HG03159 (cell line): ENCODE measurements around the gene HTR4.
A peak's percentile ranks its signal among the peaks of the same experiment; 100 is the strongest.
"Not testable (repeated sequence)": the region's sequence is repeated elsewhere in the genome, so short reads cannot be mapped to it uniquely, and the experiment has no call there.

Source experiments
- ATAC-seq: cut with Tn5 transposase; IDR thresholded peaks from one replicate; pipeline ENCODE4 v1.9.1; 2021; ENCODE audit warnings: mild to moderate bottlenecking, moderate library complexity; ENCODE audit not compliant: unreplicated experiment

The HTR4 gene

DNA sequence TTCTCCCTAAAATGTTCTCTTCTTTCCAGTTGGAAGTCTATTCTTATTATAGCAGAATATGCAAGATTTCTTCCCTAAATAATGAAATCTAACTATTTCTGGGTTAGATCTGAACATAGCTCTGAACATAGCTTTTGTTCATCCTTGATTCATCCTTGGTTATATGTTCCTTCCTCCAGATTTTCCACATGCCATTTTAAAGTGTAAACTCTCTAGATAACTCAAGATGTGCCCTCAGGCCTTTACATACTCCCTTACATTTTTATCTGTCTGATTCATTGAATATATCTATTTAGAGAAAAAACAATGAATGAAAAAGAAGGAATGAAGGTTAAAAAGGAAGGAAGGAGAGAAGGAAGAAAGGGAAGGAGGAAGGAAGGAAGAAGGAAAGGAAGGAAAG is 169.7 kb downstream of the HTR4 start:
- no peak for ATAC-seq

GRCh38 chr5:148483750-148484149 is 170.6 kb downstream of the HTR4 start:
- no peak for ATAC-seq

GRCh38 chr5:148482697-148483462 is 171.4 kb downstream of the HTR4 start:
- peak; percentile 90 for ATAC-seq

DNA sequence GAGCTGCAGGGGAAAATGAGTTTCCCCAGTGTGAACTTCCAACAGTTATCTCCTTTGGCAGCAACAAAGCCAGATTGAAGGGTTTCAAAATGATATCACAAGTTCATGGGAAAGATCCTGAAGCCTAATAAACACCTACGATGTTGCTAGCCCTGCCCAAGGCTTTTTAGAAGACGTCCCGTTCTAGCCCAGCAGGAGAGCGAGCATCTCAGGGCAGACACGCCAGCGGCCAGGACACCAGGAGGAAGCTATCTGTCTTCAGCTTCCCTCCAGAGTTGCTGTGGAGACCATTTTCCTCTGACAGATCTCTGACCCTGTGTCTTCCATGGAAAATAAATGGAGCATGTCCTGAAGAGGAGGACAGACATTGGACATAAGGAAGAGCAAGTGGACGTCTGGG is 172.1 kb downstream of the HTR4 start:
- ATAC-seq, result no peak

- ATAC-seq, result no peak
Observed at GRCh38 chr5:148477429-148477828, 176.9 kb downstream of the HTR4 start.

DNA sequence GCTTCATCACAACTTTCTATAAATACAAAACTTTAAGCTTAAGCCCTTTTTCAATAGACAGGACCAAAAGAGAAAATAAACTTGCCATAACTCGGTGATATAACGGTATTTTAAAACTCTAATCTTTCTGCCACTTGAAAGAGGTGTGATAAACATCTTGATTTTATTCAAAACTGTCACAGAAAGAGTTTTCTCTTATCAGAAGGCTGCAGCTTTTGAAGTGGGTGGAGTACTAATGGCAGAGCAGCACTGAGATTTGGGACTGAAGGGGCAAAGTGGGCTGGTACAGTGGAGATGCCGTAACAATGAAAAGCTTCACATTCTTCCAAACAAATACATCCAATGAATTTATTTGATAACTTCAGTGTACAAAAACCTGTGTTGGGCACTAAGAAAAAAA is 178.0 kb downstream of the HTR4 start:
- no peak for ATAC-seq

- ATAC-seq, result no peak
Observed at GRCh38 chr5:148474025-148474511, 180.3 kb downstream of the HTR4 start.

DNA sequence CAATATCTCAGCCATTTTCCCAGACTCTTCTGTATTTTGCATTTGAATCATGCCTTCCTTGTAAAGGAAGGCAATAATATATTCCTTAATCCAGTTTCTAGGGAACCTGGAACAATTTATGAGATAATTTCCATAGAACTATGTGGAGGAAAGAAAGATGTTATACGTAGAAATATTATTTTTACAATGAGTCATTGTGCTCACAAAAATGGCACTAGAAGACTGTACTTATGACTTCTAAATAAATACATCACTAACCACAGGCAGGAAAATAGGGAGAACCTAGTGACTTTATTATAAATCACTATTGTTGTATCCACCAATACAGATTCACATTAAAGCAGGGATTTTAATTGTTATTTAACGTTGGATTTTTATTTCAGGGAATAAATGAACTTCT is 182.9 kb downstream of the HTR4 start:
- no peak for ATAC-seq

- ATAC-seq, result no peak
Observed at GRCh38 chr5:148469501-148469935, 184.8 kb downstream of the HTR4 start.

DNA sequence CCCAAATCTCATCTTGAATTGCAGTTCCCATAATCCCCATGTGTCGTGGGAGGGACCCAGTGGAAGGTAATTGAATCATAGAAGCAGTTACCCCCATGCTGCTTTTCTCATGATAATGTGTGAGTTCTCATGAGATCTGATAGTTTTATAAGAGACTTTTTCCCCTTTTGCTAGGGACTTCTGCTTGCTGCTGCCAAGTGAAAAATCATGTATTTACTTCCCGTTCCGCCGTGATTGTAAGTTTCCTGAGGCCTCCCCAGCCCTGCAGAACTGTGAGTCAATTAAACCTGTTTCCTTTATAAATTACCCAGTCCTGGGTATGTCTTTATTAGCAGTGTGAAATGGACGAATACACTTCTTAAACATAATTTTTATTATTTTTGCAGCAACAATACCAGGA is 185.6 kb downstream of the HTR4 start:
- not testable (repeated sequence) for ATAC-seq

DNA sequence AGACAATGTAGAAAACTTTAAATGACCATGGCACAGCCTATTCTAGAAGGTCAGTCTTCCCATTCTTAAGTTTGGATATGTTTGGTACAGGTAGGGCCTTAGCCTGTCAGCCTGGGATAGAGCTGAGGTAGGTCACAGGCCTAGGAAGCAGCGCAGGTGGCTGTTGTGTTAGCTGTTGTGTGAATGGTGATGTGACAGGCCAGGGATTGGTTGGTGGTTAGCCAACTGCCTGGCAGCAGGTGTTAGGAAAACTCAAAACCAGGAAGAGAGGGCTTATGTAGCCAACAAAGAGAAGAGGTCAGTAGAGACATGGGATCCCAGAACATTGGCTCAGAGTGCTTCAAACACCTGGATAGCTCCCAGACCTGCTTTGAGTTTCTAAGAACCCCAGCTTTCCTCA is 186.4 kb downstream of the HTR4 start:
- ATAC-seq, result no peak

DNA sequence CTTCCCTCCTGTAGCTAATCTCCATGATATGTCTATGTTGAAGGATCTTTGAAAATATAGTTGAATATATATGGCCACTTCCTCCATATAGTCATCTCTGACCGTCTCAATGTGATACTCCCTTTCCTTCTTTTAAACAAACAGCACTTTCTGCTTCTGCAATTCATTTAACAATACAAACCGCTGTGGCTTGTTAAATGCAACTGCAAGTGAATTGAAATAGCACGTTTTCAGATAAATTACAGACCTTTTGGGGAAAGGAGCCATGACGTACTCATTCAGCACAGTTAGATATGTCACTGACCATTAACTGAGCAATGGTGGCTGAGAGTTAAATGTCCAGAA is 188.1 kb downstream of the HTR4 start:
- ATAC-seq, result no peak

DNA sequence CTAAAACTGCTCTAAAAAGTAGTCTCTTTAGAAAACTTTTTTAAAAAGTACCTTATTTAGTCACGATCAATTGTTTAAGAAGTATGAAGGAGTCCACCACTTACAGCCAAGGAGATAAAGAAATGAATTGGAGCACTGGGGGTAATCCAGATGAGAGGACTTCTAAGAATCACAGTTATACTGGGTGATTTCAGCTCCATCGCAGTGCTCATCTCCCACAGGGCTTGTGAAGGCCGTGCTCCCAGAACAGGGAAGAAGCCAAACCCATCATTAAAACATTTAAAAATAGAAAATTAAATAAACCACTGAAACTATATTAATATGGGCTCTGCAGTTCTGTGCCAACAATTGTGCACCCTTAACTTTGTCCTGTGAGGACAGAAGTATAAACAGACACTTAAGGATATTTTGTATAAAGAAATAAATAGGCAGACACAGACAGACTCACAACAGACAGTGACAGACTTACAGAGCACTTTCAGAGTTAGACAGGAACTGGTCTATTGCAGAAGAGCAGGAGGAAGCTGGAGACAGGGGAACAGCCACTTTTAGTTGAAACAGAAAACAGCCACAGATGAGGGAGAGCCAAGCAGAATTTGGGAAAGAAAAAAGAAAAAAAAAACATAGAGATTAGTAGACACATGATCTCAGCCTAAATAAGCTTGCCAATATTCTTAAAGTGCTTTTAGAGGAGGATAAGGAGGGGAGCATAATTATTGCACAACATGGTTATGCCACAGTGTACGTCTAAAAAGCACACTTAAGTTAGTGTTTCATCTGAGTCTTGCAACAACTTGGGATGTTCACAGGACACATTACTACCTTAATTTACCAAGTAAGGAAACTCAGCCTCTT is 188.7 kb downstream of the HTR4 start:
- no peak for ATAC-seq

- no peak for ATAC-seq
Observed at GRCh38 chr5:148459669-148460068, 194.7 kb downstream of the HTR4 start.

DNA sequence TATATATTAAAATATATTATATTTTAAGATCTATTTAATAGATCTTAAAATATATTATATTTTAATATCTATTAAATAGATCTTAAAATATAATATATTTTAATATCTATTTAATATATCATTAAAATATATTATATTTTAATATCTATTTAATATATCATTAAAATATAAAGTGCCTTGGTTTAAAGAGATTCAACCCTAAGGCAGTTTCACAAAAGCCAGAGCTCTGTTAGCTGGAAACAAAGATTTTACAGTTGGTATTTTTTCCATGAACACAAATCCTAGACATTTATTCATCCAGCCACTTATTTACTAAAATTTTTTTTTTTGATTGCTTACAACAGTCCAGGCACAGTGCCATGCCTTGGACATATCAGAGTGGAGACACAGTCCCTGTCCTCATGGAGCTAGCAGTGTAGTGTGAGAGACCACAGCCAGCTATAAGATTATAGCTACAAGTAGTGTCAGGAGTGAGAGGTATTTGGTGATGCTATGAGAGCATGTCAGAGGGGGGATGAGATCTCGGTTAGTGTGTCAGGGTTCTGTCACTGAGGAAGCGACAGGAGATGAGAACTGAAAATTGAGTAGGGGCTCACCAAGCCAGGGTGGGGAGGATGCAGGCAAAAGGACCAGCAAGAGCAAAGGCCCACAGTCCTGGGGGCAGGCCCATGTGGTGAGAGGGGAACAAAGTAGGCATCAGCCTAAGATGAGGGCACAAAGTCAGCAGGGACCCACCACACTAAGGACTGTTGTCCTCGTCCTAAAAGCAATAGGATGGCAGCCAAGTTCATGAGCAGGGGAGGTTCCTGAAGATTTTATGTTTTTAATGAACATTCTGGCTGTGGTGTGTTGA is 196.1 kb downstream of the HTR4 start:
- ATAC-seq, result no peak

GRCh38 chr5:148457183-148457620 is 197.1 kb downstream of the HTR4 start:
- peak; percentile 84 for ATAC-seq

GRCh38 chr5:148455185-148455584 is 199.1 kb downstream of the HTR4 start:
- no peak for ATAC-seq

DNA sequence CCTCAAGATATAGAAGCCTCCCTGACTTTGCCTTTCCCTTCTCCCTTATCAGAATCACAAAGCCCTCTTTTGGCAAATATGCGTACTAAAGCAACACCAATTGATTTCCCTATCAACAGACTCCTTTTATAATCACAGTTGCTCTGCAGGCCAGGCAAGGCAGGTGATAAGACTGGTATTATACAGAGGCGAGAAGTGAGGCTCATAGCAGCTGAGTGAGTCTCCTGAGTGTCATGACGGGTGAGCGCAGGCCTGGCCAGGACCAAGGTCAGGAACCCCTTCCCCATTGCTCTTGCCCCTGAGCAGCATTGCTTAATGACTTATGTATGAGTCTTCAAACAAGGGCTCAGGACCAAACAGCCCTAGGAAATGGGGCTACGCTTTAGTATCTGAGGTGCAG is 199.8 kb downstream of the HTR4 start:
- ATAC-seq, result no peak

- no peak for ATAC-seq
Observed at GRCh38 chr5:148452499-148453193, 201.7 kb downstream of the HTR4 start.

DNA sequence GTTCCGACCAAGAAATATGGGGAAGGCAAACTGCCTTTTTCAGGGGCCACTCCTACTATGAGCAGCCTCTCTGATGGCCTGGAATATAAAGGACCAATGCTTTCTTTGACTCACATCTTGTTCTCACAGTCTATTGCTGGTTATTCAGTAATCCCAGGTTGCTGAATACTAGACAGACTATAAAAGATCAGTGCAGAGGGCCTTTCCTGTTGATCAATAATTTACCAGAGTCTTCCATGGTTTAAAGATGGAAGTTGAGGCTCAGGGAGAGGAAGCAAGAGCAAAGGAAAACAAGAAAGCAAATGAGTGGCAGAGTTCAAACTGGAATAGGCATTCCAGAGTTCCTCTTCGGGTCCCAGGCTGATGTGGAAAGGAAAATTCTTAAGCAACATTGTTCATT is 207.7 kb downstream of the HTR4 start:
- ATAC-seq, result no peak

GRCh38 chr5:148445578-148445977 is 208.7 kb downstream of the HTR4 start:
- no peak for ATAC-seq
